Caco-2 (cell line): ENCODE data around the gene FAM169A. TPM values are rescaled to one million over a fixed set of nuclear protein-coding genes. Genes with fewer than 3 reads are reported as not detected.

Source experiments
- BruUV-seq: library from RNA; stranded (reverse); fragments of 400-500 nt; replicated peaks from 2 replicates; lab custom pipeline; 2021; lab: Mats Ljungman, UMichigan
- CTCF ChIA-PET: fragments of 300-600 bp; sonication (Branson Sonifier 250); formaldehyde crosslinking; loops from one replicate; lab custom pipeline; 2022; ENCODE audit warnings: antibody characterized with exemption; lab: Charles Lee
- POLR2A ChIA-PET: fragments of 300-600 bp; sonication (Branson Sonifier 250); formaldehyde crosslinking; loops from one replicate; lab custom pipeline; 2022; ENCODE audit warnings: antibody characterized with exemption; lab: Charles Lee
- DNase-seq, 2 experiments: peaks; one replicate each; pipeline versions ENCODE4 v3.0.0 to v3.0.0-alpha.2; 2020 to 2022
- H3K27me3 ChIP-seq: replicated peaks from 2 replicates; pipeline ENCODE4 v1.6.0; 2011; ENCODE audit warnings: low read length; ENCODE audit not compliant: control insufficient read depth, insufficient read depth
- H3K36me3 ChIP-seq: 2 replicates; pipeline ENCODE4 v1.5.1; 2011; ENCODE audit warnings: low read length; ENCODE audit not compliant: control insufficient read depth, insufficient read depth
- H3K4me1 ChIP-seq: fragments of 250-450 bp; sonication (Bioruptor Pico); 2 replicates; pipeline ENCODE4 v1.5.1; 2020; ENCODE audit warnings: mild to moderate bottlenecking
- H3K4me3 ChIP-seq: 2 replicates; pipeline ENCODE4 v1.5.1; 2011; ENCODE audit warnings: low read depth, mild to moderate bottlenecking, control low read depth, low read length
- H3K9me3 ChIP-seq: fragments of 250-450 bp; sonication (Bioruptor Pico); 2 replicates; pipeline ENCODE4 v1.5.1; 2020; ENCODE audit warnings: mild to moderate bottlenecking, moderate library complexity
- H3K27ac Mint-ChIP-seq: one replicate; pipeline ENCODE4 v1.8.0; 2022; ENCODE audit warnings: mixed read lengths; ENCODE audit not compliant: unreplicated experiment
- H3K27me3 Mint-ChIP-seq: one replicate; pipeline ENCODE4 v1.8.0; 2022; ENCODE audit warnings: mixed read lengths; ENCODE audit not compliant: insufficient read depth, unreplicated experiment
- H3K36me3 Mint-ChIP-seq: one replicate; pipeline ENCODE4 v1.8.0; 2022; ENCODE audit warnings: mild to moderate bottlenecking, mixed read lengths; ENCODE audit not compliant: insufficient read depth, unreplicated experiment
- H3K4me1 Mint-ChIP-seq: one replicate; pipeline ENCODE4 v1.8.0; 2022; ENCODE audit warnings: low read depth, mixed read lengths; ENCODE audit not compliant: unreplicated experiment
- H3K4me3 Mint-ChIP-seq: one replicate; pipeline ENCODE4 v1.8.0; 2022; ENCODE audit warnings: mild to moderate bottlenecking, moderate library complexity, mixed read lengths; ENCODE audit not compliant: unreplicated experiment
- H3K9me3 Mint-ChIP-seq: one replicate; pipeline ENCODE4 v1.8.0; 2022; ENCODE audit warnings: mixed read lengths; ENCODE audit not compliant: unreplicated experiment
- CTCF ChIP-seq, 2 experiments: fragments of 200-600 bp in 1 of 2; IDR thresholded peaks; 1 replicate in 1 of 2; 2 replicates in 1 of 2; pipeline versions ENCODE4 v1.5.1 to v1.8.0; 2011 to 2022; ENCODE audit warnings: antibody characterized with exemption in 1 of 2, control low read depth in 1 of 2, inconsistent platforms in 1 of 2, low read depth in 1 of 2, low read length in 1 of 2, mild to moderate bottlenecking in 1 of 2, moderate library complexity in 1 of 2; ENCODE audit not compliant: insufficient read depth in 1 of 2, severe bottlenecking in 1 of 2, unreplicated experiment in 1 of 2
- intact Hi-C: fragments of 100-400 bp; cut with micrococcal nuclease; formaldehyde crosslinking; loops from one replicate; pipeline ENCODE4 v1.10.0; 2022; ENCODE audit not compliant: unreplicated experiment
- total RNA-seq: library from RNA; stranded (reverse); gene quantifications from 2 replicates; pipeline ENCODE4 v1.2.3, GENCODE V29; 2022

FAM169A gene
- total RNA-seq, 1 experiment from 2014 or later = 14.4 TPM

- Histone ChIP-seq H3K4me3 (no peak overlapping the region), H3K9me3 (peaks cover 7% of the 10 kb centered on the region; the same call in 1 of the 2 replicates), H3K36me3 (no peaks in the 10 kb centered on the region), H3K4me1 (no peaks in the 10 kb centered on the region), H3K27me3 (no peaks in the 10 kb centered on the region)
- H3K4me3 Mint-ChIP-seq = no peak overlapping the region
- no TSS peak for BruUV-seq
- no peaks in the 10 kb centered on the region for H3K27me3 Mint-ChIP-seq
- no peak for DNase-seq
- intact Hi-C loops = no loop called here
- ChIA-PET POLR2A (no interaction called here), CTCF (no interaction called here)
- no peaks in the 10 kb centered on the region for H3K36me3 Mint-ChIP-seq
- no peak for TF ChIP-seq CTCF (IDR thresholded peaks at IDR 0.05; ENCODE audit: insufficient read depth in 1 of 2, low read depth in 1 of 2, low read length in 1 of 2, severe bottlenecking in 1 of 2, unreplicated experiment in 1 of 2)
- no peak overlapping the region for H3K27ac Mint-ChIP-seq
- no peaks in the 10 kb centered on the region for H3K4me1 Mint-ChIP-seq
- peaks cover 17% of the 10 kb centered on the region for H3K9me3 Mint-ChIP-seq
Measured at GRCh38 chr5:74895906-74896305, 29.7 kb upstream of the FAM169A start.

- CTCF ChIA-PET = no interaction called here
- H3K9me3 ChIP-seq = peaks cover 7% of the 10 kb centered on the region; the same call in 1 of the 2 replicates
- BruUV-seq = no TSS peak
Measured at GRCh38 chr5:74894351-74894750, 28.2 kb upstream of the FAM169A start.

GRCh38 chr5:74892921-74893320 is 26.7 kb upstream of the FAM169A start:
- Mint-ChIP-seq H3K4me1 (no peaks in the 10 kb centered on the region), H3K27ac (no peak overlapping the region), H3K27me3 (no peaks in the 10 kb centered on the region), H3K36me3 (no peaks in the 10 kb centered on the region), H3K4me3 (no peak overlapping the region), H3K9me3 (peaks cover 17% of the 10 kb centered on the region)
- H3K9me3 ChIP-seq = peaks cover 7% of the 10 kb centered on the region; the same call in 1 of the 2 replicates
- H3K27me3 ChIP-seq = no peaks in the 10 kb centered on the region
- intact Hi-C loops = no loop called here
- TF ChIP-seq CTCF (IDR thresholded peaks at IDR 0.05; ENCODE audit: insufficient read depth in 1 of 2, low read depth in 1 of 2, low read length in 1 of 2, severe bottlenecking in 1 of 2, unreplicated experiment in 1 of 2) = no peak
- no peaks in the 10 kb centered on the region for H3K36me3 ChIP-seq
- DNase-seq = no peak
- H3K4me1 ChIP-seq = no peaks in the 10 kb centered on the region
- ChIA-PET CTCF (no interaction called here), POLR2A (interaction anchor here (0.6 kb wide), 1 partner anchor 26 kb away, joined by 3 read pairs; no protein-coding TSS in a partner anchor)
- H3K4me3 ChIP-seq = no peak overlapping the region
- BruUV-seq = no TSS peak

More at GRCh38 chr5:74894351-74894750, 28.2 kb upstream of the FAM169A start:
- Histone ChIP-seq H3K27me3 (no peaks in the 10 kb centered on the region), H3K36me3 (no peaks in the 10 kb centered on the region), H3K4me1 (no peaks in the 10 kb centered on the region), H3K4me3 (no peak overlapping the region)
- no peak overlapping the region for H3K27ac Mint-ChIP-seq
- intact Hi-C loops = no loop called here
- H3K27me3 Mint-ChIP-seq = no peaks in the 10 kb centered on the region
- POLR2A ChIA-PET = no interaction called here
- no peaks in the 10 kb centered on the region for H3K36me3 Mint-ChIP-seq
- H3K4me1 Mint-ChIP-seq = no peaks in the 10 kb centered on the region
- peaks cover 17% of the 10 kb centered on the region for H3K9me3 Mint-ChIP-seq
- H3K4me3 Mint-ChIP-seq = no peak overlapping the region
- TF ChIP-seq CTCF (IDR thresholded peaks at IDR 0.05; ENCODE audit: insufficient read depth in 1 of 2, low read depth in 1 of 2, low read length in 1 of 2, severe bottlenecking in 1 of 2, unreplicated experiment in 1 of 2) = no peak
- no peak for DNase-seq
